T-helper 2 cell (primary cell): ENCODE measurements around the gene NPLOC4.

ENCODE experiments used
- DNase-seq, 5 experiments: peaks; one replicate each; pipeline versions ENCODE4 v3.0.0 to v3.0.0-alpha.2; 2012 to 2022
- total RNA-seq, 2 donors: gene quantifications; one replicate each; lab custom pipeline; 2026; lab: John Stamatoyannopoulos, UW

The NPLOC4 gene
- 98.2 to 104 reads per million in 2 donors for total RNA-seq

DNA sequence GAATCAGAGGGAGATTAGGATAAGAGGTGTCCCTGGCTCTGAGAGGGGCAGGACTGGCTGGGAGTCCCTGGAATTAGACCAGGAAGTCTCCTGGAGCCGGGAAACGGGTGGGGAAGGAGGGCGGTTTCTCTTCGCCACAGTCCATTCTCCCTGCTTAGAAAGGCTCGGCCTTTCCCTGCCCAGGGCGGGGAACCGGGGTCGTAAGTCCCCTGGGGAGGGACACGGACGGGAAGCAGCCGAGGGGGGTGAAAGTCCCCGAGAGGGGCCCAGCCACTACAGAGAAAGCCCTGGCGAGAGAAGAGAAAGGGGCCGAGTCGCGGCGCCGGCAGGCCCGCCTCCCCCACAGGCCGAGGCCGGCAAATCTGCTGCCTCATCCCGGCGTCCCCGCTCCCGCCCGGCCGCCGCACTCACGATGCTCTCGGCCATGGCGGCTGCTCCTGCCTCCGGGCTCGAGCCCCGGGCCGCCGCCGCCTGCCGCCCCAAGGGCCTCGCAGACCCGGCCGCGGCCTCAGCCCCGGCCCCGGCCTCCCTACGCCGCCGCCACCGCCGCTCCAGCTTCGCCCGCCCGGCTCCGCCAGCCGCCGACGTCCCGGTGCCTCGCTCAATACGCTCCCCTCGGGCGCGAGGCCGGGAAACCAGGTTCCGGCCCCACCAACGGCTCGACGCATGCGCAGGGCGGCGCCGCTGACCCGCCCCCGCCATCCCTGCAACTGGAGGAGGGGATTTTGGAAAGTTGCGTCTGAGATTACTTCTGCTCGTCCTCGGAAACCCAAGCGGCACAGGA is at the start of gene NPLOC4, which contains the start of gene TSPAN10:
TSS of gene NPLOC4 (minus strand) at position 608 of the 784 bp plus-strand sequence. CDS start at position 426, 182 bp downstream.
TSS of gene TSPAN10 (plus strand) at position 692 of the 784 bp plus-strand sequence. CDS start 5,217 bp downstream, outside the sequence.
- peak; percentile 67 to 87 (median 70) for DNase-seq

DNA sequence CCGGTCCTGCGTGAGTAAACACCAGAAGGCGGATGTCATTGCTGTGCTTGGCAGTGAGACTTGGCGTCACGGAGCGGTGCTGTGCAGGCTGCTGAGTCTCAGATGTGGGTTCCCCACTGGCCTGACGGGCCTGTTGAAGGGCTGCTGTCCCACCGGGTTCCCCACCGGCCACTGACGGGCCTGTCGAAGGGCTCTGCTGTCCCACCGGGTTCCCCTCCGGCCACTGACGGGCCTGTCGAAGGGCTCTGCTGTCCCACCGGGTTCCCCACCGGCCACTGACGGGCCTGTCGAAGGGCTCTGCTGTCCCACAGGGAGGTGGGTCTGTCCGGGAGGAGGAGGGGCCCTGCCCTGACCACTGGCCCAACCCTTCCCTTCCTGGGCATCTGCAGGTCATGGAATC is 49.7 kb upstream of the NPLOC4 start:
- DNase-seq, result no peak

DNA sequence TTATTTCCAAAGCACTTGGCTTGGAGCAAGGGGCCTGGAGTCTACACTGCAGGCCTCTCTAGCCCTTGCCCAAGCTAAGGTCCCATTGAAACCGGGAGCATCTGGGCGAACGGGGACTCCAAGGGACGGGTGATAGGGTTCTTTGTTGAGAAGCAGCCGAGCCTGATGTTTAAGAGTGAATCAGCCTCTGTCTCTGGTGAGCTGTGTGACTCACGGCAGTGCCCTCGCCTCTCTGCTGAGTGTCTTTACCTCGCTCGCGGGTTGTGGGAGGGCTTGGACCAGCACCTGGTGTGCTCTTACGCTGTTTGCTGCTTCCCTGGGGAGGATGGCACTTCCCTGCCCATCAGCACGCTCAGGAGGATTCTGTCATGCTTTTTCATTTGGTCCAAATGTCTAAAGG is 48.2 kb upstream of the NPLOC4 start:
- DNase-seq, result peak in 2 of 5 experiments; percentile 34 to 45

DNA sequence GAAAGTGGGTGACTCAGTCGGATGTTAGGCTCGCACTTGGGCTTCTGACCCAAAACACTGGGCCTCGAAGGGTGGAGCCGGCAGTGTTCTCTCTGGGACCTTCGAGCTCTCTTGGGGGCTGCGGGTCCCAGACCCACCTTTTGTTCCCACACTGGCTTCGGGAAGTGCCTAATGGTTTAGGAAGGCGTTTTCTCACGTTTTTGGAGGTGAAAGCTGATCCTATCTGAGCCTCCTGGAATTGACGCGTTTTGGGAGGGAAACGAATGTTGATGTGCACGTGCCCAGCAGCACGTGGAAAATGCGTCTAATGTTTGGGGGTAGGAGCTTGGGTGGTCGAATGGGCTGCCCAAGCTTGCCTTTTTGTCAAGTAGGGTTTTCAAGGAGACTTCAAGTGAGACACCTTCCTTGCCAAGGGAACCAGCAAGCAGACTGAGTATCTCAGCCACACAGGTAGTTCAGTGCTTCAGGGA is 47.6 kb upstream of the NPLOC4 start:
- no peak for DNase-seq

DNA sequence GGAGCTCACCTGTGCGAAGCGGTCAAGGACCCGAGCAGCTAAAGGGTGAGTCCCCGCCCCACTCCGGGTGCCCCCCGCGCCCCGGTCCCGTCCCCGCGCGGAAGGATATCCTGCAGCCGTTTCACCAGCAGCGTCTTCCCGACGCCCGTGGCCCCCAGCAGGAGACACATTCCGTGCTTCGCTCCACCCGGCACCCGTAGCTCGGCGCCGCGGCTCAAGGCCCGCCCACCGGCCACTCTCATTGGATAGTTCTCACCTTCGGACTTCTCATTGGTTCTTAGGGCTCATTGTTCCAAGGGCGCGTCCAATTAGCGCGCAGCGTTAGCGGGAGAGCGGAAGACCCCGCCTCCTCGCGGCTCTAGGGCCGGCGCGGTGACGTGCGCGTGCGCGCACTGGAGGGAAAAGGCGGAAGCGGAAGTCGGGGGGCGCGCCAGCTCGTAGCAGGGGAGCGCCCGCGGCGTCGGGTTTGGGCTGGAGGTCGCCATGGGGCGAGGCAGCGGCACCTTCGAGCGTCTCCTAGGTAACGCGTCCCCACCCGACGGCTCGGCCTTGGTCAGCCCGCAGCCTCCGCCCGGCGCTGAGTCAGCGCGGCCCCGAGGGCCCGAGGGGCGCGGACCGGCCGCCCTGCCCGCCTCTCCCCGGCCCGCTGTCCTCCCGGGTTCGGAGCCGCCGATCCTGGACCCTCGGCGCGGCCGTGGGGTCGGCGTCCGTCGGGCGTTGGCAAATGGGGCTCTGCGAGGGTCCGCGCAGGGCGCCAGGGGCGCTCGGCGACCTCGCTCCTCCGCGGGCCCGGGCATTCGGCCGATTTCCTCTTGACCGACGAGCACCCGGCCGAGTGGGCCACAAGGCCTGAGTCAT is 46.9 kb upstream of the NPLOC4 start, which contains the start of the genes ARL16 and HGS:
TSS of gene ARL16 (minus strand) at position 214 of the 858 bp plus-strand sequence. CDS start at position 170, 44 bp downstream.
TSS of gene HGS (plus strand) at position 428 of the 858 bp plus-strand sequence. CDS start at position 484, 56 bp downstream.
- peak; percentile 92 to 99 (median 96) for DNase-seq

DNA sequence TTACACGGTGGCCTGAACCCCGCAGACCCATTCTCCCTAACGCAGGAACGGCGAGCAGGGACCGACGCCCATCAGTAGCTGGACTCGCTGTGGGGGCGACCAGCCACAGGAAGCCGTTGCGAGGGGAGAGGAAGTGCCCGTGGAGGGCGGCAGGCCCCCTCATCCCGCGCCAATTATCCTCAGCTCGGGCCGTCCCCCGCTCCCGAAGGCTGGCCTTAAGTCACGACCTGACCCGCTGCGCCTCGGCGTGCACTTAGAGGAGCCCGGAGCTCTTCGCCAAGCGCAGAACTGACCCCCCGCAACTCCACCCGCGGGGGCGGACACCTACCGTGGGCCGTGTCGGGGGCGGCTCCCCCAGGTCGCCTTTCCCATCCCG is 46.3 kb upstream of the NPLOC4 start:
- no peak for DNase-seq

DNA sequence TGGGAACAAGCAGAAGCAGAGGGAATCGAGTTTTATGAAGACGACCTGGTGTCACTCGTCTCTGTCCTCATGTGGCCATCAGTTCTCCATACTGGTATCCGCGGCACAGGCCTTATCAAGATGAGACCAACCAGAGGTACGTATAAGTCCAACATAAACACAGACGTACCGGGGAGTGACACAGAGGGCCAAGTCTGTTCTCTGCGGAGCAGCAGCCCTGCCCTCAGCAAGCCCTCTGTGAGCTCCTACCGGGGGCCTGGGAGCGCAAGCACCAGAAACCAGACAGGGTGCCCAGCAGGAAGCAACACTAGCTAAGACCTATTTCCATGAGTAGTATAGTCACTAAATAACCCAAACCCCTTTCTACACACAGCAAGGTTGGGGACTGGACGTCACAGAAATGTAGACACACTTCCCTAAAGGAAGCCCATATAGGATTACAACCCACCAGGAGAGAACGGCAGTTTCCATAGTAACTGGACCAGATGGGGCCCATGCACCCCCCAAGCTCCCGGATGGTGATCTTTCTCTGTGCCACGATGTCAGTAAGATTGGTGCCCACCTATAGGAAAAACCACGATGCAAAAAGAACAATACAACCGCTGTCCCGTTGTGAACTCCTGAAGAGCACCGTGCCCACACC is 45.8 kb upstream of the NPLOC4 start:
- DNase-seq, result no peak

DNA sequence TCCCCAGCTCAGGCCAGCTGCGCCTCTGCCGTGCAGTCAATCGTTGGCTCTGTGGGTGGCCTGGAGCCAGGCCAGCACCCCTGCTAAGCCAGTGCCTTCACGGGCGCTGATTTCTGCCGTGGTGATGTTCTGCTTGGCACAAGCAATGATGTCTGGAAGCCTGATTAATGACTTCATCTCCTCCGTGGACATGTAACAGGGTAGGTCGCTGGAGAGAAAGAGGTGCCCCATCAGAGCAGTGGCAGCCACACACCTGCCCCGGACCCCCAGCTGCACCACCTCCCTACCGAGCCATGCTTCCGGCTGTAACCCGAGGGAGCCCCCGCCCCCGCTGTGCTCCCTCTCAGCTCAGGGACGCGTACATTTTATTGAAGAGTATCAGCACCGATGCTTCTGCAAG is 44.8 kb upstream of the NPLOC4 start:
- DNase-seq, result no peak

DNA sequence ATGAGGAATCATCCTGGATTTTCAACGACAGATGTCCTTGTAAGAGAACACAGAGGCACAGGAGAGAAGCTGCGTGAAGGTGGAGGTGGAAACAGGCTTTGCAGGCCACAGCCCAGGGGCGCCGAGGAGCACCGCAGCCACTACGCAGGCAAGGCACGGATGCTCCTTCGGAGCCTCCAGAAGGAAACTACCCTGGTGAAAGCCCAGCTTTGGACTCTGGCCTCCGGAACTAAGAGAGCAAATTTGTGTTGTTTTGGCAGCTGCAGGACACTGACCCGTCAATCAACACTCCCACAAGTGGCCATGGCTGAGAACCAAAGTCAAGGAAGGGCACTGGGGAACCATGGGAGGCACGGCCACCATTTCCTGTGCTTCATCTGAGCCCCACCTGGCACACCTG is 43.2 kb upstream of the NPLOC4 start:
- DNase-seq, result no peak

DNA sequence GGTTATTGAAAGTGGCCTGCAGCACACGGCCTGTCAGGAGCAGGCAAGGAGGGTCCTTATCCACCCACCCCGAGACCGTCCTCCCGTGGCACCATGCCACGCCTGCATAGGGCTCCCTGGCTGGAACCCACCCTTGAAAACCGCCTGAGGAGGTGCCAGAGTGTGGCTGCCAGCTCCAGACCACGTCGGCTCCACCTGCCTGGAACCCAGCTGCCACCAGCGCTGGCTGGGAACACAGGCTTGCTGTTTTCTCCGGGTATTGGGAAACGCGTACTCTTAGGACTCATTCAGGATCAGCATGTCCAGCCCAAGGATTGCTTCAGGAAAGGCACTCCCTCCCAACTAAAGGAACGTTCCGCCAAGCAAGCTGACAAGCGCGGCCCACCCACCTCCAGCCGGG is 40.0 kb upstream of the NPLOC4 start:
- no peak for DNase-seq

DNA sequence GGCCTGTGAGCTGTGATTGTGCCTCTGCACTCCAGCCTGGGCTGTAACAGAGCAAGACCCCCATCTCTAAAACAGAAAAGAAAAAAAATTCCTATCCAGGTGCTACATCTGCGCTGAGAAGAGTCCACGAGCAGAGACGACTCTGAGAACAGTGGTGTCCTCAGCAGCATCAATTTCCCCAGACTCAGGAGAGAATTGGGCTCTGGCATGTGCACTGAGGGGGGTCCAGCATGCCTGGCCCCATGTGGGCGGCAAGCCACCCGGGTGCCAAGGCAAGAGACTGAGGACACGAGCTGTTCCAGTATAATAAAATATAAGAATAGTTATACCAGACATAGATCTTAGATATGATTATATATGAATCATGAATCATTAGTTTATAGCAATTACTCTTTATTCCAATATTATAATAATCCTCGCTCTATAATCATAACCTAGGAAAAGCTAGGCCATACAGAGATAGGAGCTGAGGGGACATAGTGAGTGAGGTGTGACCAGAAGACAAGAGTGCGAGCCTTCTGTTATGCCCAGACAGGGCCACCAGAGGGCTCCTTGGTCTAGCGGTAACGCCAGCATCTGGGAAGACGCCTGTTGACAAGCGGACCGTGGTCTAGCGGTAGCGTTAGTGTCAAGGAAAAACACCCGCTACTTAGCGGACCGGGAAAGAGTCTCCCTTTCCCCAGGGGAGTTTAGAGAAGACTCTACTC is 38.8 kb upstream of the NPLOC4 start:
- peak in 2 of 5 experiments; percentile 10 to 29 for DNase-seq

DNA sequence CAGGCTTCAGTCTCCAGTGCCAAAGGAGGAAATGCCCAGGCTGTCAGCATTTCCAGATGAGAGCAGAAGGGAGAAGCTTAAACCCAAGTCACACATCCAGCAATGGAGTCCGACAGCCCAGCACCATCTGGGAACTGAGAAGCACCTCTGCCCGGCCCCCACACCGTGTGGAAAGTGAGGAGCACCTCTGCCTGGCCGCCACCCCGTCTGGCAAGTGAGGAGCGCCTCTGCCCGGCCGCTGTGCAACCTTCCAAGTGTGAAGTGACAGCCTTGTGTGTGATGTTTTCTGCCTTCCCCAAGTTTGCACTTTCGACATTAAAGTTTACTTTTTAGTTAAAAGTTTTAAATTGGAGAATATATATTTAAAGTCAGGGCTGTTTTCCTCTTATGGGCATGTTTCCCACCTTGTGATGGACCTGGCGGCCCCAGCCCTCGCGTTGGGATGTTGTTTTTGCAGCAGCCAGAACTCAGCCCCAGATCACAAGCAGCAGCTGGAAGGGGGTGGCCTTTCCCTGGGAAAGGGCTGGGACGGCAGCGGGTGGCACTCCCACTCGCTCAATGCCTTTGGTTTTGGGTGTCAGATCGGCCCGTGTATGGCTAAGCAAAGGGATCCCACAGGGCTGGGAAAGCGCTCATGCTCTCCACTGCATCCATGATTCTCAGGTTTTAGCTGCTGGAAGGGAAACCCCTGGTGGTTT is 36.8 kb upstream of the NPLOC4 start:
- no peak for DNase-seq

DNA sequence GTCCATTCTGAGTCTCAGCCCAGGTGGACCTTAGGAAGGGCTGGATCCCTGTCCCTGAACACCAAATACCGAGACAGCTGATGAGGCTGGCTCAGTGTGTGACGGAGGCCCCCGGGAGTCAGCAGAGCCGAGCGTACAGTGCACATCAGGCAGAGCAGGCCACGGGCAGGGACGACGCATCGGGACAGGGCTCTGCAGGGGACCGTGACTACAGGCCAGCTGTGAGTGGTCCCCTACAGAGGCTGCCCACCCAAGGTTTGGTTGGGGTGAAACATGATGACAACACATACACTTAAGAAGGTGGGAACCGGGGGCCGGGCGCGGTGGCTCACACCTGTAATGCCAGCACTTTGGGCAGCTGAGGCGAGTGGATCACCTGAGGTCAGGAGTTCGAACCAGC is 36.0 kb upstream of the NPLOC4 start:
- no peak for DNase-seq

DNA sequence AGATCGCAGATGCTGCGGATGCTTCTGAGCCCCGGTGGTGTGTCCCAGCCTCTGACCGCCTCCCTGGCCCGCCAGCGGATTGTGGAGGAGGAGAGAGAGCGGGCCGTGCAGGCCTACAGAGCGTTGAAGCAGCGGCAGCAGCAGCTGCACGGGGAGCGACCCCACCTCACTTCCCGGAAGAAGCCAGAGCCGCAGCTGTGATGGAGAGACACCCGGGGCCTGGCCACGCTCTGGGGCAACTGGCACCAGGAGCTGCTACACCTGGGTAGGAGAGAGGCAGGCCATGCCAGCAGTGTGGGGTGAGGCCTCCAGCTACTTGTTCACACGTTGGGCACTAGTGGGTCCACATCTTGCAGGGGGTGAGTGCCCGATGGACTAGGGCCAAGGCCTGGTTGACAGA is 35.6 kb upstream of the NPLOC4 start:
- no peak for DNase-seq

DNA sequence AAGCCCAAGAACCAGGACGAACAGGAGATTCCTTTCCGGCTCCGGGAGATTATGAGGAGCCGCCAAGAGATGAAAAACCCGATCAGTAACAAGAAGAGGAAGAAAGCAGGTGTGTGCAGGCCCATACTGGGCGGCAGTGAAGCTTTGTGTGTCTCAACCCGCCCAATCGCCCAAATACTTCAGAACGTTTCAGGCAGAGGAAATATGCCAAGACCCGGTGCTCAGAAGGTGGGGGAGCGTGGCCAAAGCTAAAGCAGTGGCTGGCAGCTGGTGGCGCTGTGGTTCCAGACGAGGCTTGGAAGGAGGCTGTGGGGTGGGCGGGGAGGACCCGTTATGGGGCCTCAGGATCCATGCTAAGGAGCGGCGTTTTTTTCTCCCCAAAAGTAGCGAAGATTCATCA is 30.8 kb upstream of the NPLOC4 start:
- DNase-seq, result peak in 1 of 5 experiments; percentile 32

DNA sequence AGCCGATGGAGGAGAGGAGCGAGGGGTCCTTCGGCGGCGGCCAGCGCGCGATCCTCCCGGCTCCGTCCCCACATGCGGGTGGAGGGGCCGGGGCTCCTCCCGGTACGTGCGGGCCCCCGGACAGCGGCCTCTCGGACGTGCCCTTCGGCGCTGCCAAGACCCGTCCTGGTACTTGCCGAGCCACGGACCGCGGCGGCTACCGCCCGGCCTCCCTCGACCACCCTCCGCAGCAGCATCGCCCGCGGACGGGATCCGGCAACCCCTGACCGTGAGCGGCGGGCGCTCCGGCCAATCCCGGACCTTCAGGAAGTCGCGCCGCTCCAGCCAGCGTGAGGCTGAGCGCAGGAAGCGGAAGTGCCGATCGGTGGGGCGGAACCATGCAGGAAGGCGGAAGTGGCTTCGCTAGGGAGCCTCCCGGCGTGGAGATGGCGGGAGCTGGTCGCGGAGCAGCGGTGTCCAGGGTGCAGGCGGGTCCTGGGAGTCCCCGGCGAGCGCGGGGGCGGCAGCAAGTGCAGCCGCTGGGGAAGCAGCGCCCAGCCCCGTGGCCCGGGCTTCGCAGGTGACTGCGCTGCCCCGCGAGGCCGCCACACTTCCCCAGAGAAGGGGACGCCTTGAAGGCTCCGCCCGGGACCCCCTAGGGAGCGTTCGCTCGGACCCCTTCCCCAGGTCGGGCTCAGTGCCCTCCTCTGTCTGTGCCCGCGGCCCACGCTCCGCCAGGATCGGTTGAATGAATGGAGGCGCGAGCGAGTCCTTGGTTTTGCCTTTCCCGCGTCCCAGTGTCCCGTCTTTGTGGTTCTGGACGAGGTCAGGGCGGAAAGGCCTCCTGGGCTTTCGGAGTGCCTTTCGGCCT is 29.7 kb upstream of the NPLOC4 start, which contains the start of the genes CCDC137 and OXLD1:
TSS of gene CCDC137 (plus strand) at position 396 of the 850 bp plus-strand sequence. CDS start at position 426, 30 bp downstream.
TSS of gene OXLD1 (minus strand) at position 264 of the 850 bp plus-strand sequence. CDS start at position 236, 28 bp downstream.
- DNase-seq, result peak; percentile 83 to 97 (median 89)

DNA sequence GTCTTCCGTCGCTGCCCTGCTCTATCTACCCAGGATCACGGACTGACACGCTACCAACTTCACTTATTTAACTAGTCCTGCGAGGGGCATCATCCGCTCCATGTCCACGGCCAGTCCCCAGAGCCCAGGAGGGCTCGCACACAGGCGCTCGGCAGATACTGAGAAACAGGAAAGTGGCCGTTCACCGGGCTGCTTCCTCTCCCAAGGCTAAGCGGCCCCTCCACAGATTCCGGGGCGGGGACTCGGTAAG is 29.1 kb upstream of the NPLOC4 start:
- DNase-seq, result peak in 2 of 5 experiments; percentile 21 to 51

DNA sequence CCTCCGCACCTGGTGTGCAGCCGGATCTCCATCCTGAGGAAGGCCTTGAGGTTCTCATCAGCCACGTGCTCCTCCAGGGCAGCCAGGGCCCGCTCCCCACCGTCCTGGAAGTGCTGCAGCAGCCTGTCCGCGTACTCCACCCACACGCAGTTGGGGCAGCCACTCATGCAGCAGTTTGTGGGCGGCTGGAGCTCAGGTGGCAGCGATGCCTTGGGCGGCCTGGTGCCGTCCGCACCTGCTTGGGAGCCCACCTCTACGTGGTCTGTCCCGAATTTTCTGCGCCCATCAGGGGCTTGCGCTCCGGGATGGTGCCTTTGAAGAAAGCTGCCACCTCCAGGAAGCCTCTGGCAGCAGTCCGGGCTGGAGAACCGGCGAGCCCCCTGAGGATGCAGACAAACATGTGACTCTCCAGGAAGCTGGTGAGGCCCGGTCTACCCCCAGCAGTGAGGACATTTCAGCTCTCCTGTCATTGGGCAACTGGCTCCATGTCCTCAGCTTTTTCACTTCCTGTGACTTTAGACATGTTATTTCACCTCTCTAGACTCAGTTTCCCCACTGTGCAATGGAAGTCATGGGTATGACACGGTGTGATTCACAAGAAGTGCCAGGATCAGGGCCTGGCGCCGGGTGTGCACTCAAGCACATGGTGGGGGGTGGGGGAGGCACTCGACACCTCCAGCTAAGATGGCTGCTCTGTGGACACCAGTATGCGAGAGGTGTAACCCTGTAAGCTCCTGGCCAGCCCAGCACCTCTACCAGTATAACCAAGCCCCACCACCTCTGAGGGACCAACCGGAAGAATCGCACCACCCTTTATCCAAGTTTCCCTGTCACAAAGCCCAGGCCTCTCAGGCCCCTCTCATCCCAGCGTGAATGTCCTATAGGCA is 28.5 kb upstream of the NPLOC4 start:
- peak in 4 of 5 experiments; percentile 9 to 78 (median 34) for DNase-seq

DNA sequence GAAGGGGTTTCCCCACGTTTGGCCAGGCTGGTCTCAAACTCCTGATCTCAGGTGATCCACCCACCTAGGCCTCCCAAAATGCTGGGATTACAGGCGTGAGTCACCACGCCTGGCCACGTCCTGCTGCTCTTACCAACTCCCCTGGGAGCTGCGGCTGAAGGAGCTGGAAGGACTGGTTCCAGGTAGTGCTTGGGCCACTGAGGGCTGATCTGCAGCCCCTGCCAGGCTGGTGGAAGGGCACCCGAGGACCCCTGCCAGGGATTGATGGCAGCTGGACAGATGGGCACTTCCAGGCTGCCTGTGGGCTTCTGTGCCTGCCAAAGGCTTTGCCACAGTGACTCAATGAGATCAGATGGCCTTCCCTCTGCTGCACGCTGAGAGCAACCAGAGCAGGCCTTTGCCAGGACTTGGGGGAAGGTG is 27.1 kb upstream of the NPLOC4 start:
- DNase-seq, result peak in 1 of 5 experiments; percentile 20
